SW 1271 (cell line): ENCODE measurements around the gene ITLN2.
"Not testable (repeated sequence)": the region's sequence is repeated elsewhere in the genome, so short reads cannot be mapped to it uniquely, and the experiment has no call there.

Experiments used
- DNase-seq, 2 experiments: peaks; one replicate each; lab custom pipeline; 2025; lab: John Stamatoyannopoulos, UW

ITLN2 gene

DNA sequence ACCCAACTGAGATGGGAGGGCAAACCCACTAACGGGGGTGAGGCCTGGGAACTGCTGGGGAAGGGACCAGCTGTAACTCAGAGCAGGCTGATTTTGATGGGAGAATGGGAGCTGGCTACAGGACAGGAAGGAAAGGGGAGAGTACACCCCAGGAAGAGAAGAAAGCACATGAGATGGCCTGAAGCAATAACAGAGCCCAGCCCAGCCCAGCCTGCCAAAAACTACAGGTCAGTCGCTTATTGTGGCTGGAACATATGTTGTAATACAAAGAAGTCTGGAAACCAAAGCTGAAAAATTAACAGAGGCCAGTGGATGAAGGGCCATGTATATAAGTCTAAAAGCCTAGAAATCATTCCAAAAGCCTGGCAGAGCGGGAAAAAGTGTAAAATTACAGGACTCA lies 1.6 kb downstream of the ITLN2 start:
- no peak for DNase-seq

DNA sequence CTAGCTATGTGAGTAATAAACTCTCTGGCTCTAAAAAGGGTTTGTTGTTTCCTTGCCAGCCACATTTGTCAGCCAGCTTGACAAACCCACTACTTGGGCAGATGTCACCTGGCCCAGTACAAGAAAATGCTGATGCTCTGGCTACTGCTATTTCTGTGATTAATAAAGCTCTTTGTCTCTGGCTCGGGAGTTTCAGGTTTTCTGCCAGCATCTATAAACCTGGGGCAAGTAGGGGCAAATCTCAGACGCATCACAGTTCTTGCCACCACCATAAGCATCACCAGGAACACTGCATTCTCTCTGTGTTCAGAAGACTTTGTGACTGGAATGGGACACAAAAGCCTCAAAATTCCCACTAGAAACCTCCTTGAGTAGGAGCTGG lies 2.5 kb downstream of the ITLN2 start:
- DNase-seq = no peak

DNA sequence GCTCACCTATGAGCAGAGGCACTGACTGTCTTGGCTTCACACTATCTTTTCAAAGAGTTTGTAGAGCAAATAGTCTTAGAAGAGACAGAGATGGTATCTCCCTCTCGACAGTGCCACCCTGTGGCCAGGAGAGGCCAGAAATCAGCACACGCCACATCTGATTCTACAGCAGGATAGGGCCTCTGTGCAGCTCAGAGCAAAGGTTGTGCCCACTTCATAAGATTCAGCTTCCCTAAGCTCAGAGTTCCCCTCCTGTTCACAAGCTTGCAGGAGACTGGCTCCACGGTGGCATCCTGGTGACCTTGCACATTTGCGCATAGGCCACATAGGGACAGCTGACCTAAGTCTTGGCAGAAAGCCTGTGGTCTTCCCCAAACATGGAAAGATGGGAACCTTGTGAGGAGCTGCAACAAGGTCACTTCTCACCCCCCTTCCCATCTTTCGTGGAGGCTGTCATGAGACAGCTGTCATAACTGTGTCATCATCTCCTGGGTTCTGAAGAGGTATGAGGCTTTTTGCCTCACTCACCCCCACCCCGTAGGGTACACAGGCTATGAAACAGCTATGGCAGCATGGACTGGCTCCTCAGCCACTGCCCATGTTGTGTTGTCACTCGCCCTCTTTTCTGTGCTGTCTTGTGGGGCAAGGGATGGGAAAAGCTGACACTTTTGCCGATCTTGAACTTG lies 3.0 kb downstream of the ITLN2 start:
- peak in 1 of 2 experiments; percentile 14 for DNase-seq

DNA sequence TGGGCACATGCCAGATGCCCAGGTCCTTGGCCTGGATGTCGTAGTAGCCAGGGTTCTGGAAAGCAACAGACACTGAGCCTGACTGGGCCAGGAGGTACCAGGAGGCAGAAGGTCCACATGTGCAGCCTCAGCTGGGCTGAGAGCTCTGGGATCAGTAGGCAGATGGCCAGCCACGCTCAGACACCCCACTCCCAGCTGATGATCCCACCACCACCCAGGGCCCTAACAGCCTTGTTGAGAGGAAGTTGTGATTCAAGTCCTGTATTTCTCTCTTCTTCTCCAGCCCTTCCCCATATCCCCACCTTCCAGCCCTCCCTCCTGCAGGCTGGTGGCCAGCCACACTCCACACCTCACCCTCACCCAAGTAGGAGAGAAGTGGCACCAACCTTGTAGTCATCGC lies 4.0 kb downstream of the ITLN2 start:
- DNase-seq = no peak

DNA sequence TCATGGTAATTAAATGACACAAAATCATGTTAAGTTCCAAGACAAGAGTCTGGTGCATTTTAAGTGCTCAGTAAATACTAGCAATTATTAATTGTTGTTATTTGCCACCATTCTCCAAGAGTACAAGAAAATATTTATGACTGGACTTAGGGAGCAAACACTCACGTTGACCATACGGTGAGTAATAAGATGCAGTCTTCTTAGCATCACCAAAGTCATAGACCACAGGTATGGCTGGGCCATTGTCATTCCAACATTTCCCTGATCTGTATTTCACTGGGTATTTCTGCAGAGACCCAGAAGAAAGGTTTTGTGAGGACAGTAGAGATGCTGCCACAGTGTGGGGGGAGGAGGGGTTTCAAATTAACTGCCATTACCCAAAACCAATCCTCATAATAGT lies 4.7 kb downstream of the ITLN2 start:
- DNase-seq = no peak

DNA sequence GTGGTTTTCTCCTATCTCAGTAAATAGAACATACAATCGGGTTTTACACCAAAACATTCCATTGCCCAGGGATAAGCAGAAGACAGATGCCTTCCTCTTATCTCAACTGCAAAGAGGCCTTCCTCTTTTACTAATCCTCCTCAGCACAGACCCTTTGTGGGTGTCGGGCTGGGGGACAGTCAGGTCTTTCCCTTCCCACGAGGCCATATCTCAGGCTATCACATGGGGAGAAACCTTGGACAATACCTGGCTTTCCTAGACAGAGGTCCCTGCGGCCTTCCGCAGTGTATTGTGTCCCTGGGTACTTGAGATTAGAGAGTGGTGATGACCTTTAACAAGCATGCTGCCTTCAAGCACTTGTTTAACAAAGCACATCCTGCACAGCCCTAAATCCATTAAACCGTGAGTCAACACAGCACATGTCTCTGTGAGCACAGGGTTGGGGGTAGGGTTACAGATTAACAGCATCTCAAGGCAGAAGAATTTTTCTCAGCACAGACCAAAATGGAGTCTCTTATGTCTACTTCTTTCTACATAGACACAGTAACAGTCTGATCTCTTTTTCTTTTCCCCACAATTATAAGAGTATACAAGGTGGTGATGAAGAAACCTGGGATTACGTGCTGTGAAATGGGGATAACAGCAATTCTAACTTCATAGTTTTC lies 5.3 kb downstream of the ITLN2 start:
- not testable (repeated sequence) for DNase-seq

DNA sequence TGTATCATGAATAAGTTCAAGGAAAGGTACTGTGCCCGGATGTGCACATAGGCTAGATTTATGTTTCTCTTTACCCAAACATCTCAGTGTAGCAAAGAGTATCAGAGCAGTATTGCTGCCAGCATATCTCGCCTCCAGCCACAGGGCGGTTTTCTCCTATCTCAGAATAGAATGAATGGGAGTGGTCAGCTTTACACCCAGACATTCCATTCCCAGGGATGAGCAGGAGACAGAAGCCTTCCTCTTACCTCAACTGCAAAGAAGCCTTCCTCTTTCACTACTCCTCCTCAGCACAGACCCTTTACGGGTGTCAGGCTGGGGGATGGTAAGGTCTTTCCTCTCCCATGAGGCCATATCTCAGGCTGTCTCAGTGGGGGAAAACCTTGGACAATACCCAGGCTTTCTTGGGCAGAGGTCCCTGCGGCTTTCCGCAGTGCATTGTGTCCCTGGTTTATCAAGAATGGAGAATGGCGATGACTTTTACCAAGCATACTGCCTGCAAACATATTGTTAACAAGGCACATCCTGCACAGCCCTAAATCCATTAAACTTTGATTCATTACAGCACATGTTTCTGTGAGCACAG lies 7.3 kb downstream of the ITLN2 start:
- DNase-seq = not testable (repeated sequence)

DNA sequence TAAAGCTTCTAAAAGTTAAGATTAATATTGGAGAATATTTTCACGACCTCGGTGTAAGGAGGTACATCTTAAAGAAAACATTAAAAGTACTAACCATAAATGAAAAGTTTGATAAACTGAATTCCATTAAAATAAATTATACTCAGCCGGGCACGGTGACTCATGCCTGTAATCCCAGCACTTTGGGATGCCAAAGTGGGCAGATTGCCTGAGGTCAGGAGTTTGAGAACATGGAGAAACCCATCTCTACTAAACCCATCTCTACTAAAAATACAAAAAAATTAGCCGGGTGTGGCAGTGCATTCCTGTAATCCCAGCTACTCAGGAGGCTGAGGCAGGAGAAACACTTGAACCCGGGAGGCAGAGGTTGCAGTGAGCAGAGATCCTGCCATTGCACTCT lies 8.7 kb downstream of the ITLN2 start:
- DNase-seq = not testable (repeated sequence)

DNA sequence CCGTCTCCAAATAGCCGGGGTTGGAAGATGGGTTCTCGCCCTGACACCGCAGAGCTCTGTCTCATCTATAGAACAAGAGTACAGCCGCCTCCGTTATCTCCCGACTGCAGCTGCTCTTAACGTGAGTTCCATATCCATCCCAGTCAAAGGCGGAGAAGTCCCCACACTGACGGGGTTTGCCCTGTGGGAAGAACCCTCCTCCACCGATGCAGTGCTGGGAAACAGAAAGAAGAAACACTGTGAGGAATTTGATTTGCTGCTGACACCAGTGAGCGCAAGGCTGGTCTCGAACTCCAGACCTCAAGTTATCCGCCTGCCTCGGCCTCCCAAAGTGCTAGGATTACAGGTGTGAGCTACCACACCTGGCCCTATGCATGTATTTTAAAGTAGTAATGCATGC lies 9.5 kb downstream of the ITLN2 start:
- DNase-seq = no peak

DNA sequence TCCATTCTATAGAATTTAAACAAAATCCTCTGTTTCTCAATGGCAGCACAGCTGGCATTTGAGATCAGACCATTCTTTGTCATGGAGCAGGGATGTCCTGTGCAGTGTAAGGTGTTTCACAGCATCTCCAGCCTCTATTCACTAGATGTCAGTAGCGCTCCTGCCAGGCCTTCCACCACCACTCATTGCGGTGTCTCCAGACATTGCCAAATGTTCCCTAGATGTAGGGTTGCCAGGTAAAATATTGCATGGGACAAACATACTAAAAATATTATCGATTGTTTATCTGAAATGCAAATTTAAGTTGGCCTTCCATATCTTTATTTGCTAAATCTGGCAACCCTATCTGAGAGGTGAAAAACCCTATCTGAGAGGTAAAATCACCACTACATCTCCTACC lies 11.7 kb downstream of the ITLN2 start:
- DNase-seq = no peak

DNA sequence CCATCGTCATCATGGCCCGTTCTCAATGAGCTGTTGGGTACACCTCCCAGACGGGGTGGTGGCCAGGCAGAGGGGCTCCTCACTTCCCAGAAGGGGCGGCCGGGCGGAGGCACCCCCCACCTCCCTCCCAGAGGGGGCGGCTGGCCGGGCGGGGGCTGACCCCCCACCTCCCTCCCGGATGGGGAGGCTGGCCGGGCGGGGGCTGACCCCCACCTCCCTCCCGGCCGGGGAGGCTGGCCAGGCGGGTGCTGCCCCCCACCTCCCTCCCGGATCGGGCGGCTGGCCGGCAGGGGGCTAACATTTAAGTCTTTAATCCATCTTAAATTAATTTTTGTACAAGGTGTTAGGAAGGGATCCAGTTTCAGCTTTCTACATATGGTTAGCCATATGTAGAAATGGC lies 17.9 kb downstream of the ITLN2 start:
- DNase-seq = not testable (repeated sequence)

DNA sequence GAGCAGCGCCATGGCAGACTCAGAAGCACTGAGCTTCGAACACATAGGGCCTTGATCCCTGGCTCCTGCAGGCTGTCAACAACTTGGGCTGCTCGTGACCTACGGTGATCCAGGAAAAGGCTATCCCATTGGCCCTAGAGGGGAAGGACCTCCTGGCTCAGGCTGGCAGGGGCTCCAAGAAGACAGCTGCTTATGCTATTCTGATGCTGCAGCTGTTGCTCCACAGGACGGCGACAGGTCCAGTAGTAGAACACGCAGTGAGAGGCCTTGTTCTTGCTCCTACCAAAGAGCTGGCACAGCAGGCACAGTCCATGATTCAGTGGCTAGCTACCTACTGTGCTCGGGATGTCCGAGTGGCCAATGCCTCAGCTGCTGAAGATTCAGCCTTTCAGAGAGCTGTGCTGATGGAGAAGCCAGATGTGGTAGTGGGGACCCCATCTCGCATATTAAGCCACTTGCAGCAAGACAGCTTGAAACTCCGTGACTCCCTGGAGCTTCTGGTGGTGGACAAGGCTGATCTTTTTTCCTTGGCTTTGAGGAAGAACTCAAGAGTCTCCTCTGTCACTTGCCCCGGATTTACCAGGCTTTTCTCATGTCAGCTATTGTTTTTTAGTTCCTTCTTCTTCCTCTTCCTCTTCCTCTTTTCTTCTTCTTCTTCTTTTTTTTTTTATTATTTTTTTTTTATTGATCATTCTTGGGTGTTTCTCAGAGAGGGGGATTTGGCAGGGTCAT lies 18.9 kb downstream of the ITLN2 start:
- DNase-seq = no peak

DNA sequence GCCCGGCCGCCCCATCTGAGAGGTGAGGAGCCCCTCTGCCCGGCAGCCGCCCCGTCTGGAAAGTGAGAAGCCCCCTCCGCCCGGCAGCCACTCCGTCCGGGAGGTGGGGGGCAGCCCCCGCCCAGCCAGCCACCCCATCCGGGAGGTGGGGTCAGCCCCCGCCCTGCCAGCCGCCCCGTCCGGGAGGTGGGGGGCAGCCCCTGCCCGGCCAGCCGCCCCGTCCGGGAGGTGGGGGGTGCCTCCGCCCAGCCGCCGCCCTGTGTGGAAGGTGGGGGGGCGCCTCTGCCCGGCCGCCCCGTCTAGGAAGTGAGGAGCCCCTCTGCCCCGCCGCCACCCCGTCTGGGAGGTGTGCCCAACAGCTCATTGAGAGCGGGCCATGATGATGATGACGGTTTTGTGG lies 21.3 kb downstream of the ITLN2 start:
- not testable (repeated sequence) for DNase-seq

DNA sequence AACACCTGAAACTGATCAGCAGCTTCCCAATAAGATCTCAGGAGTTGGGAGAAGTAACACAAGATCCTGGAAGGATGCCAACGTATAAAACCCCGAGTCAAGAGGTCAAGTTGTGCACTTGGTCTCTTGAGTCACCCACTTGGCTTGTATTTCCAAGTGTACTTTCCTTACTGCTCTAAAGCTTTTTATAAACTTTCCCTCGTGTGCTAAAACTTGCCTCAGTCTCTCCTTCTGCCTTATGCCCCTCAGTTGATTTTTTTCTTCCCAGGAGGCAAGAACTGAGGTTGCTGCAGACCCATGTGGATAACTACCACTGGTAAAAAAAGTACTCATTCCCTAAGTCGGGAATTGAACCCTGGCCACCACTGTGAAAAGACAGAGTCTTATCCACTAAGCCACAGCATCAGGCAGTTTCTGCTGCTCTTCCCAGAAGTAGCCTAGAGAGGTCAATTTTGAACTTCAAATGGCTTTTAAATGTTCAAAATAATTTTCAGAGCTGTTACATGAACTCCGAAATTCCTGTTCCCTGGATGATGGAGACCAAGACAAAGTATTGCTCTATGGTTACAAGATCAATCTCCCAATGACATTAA lies 28.9 kb downstream of the ITLN2 start:
- no peak for DNase-seq

DNA sequence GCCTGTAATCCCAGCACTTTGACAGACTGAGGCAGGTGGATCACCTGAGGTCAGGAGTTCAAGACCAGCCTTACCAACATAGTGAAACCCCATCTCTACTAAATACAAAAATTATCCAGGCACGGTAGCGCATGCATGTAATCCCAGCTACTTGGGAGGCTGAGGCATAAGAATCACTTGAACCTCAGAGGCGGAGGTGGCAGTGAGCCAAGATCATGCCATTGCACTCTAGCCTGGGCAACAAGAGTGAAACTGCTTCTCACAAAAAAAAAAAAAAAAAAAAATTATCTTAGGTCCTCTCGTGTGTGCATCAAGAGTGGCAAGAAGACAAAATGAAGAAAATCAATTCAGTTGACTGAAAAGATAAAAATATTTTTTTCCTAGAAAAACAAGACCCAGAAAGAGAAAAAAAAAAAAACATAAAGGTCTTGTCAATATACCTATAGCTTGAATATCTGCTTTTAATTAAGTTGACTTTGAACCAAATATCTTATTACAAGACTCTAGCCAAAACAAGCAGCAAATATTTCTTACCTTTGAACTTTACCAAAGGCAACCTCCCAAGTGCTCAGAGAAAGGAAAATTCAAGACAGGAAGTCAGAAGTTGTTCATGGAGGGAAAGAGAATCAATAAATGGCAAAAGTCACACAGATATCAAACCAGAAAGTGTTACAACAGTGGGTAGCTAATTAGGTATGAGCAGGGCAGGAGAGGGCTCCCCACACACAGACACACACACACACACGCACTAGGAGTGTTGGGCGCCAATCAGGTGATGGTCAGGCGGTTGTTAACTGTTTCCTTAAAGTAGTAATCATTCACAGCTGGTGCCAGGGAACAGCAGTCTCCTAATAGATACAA lies 29.6 kb downstream of the ITLN2 start:
- no peak for DNase-seq

DNA sequence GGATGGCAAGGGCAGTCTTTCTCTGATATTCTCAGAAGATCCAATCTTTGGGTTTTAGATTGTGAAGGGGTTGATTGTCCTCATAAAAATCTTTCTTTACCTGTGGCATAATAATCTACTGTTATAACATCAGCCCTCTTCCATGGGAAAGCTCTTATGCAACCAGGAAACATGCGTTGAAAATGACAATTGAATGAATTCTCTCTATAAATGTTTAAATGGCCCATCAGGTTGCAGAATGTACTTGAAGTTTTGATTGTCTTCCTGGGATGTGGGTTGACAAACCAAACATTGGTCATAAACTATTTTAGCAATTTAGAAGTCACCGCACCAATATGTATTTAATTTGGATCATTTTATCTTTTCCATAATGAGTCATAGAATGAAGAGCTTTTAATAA lies 37.9 kb downstream of the ITLN2 start:
- DNase-seq = no peak

DNA sequence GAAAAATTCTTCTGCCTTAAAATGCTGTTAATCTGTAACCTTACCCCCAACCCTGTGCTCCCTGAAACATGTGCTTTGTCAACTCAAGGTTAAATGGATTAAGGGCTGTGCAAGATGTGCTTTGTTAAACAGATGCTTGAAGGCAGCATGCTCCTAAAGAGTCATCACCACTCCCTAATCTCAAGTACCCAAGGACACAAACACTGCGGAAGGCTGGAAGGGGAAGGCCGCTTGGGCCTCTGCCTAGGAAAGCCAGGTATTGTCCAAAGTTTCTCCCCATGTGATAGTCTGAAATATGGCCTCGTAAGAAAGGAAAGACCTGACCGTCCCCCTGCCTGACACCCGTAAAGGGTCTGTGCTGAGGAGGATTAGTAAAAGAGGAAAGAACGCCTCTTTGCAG lies 41.4 kb downstream of the ITLN2 start:
- not testable (repeated sequence) for DNase-seq

DNA sequence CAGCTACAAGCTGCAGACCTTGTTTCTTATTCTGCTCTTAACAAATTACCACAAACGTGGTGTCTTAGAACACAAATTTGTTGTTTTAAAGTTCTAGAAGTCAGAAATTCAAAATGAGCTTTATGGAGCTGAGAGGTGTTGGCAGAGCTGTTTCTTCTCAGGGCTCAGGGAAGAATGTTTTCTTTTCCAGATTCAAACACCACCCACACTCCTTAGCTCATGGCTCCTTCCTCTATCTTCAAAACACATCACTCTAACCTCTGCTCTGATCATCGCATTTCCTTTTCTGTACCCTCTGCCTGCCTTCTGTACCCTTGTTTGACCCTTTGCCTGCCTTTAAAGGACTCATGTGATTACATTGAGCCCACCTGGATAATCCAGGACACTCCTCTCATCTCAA lies 42.7 kb downstream of the ITLN2 start:
- no peak for DNase-seq

DNA sequence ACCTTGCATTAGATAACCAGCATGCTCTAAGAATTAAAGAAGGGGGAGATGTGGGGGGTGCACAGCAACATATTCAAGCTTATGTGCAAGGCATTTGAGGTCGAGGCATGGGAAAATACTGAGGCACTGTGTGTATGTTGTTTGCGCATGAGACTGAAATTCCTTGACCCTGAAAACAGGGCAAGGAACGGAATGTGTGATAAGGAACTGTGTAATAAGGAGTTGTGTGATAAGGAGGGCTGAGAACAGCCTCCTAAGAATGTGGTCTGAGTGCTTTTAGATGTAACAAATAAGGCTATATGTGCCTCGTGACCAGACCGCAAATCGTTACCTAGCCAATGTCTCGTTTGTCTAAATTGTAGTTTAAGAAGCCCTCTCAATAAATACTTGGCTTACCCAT lies 43.2 kb downstream of the ITLN2 start:
- no peak for DNase-seq

DNA sequence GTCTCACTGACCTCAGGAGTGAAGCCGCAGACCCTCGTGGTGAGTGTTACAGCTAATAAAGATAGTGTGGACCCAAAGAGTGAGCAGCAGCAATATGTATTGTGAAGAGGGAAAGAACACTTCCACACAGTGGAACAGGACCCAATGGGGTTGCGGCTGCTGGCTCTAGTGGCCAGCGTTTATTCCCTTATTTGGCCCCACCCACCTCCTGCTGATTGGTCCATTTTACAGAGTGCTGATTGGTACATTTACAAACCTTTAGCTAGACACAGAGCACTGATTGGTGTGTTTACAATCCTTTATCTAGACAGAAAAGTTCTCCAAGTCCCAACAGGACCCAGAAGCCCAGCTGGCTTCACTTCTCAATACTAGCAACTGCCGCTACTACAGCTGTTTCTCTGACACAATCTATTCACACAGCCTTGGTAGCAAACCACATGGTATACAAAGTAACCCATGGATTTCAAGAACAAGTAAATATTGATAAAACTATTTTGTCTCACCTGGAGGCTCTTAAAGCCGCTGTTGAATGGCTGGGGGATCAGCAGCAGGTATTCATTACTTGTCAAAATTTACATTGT lies 44.3 kb downstream of the ITLN2 start:
- no peak for DNase-seq

DNA sequence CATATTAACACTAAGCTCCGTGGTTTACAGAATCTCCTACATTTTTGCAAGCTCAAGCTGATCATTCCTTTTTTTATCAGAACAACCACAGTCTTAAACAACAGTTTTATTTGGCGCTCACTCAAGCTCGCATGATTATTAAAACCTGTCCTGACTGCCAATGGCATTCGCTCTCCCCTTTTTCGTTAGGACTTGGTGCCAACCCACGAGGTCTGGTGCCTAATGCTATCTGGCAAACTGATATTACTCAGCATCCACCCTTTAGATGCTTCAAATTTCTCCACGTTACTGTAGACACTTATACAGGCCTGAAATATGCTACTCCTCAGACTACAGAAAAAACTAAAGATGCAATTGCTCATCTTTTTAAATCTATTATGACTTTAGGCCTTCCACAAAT lies 46.6 kb downstream of the ITLN2 start:
- DNase-seq = no peak
